Measurements from ENCODE around the gene RMND1.
"Not testable (repeated sequence)": the region's sequence is repeated elsewhere in the genome, so short reads cannot be mapped to it uniquely, and the experiment has no call there.

The RMND1 gene

GRCh38 chr6:151451417-151451949 is 443 bp downstream of the RMND1 start:
- no peak for DNase-seq

- not testable (repeated sequence) for DNase-seq
These were observed 998 bp downstream of the RMND1 start for GRCh38 chr6:151450928-151451327.

- no peak for DNase-seq
These were observed 3.3 kb downstream of the RMND1 start for GRCh38 chr6:151448623-151449022.

GRCh38 chr6:151447237-151447636 is 4.7 kb downstream of the RMND1 start:
- DNase-seq, result no peak

GRCh38 chr6:151445482-151445881 is 6.4 kb downstream of the RMND1 start:
- no peak for DNase-seq

GRCh38 chr6:151443911-151444621 is 7.9 kb downstream of the RMND1 start:
- DNase-seq, result no peak

- DNase-seq, result no peak
These were observed 8.5 kb downstream of the RMND1 start for GRCh38 chr6:151443454-151443853.

- no peak for DNase-seq
These were observed 9.6 kb downstream of the RMND1 start for GRCh38 chr6:151442371-151442770.

- no peak for DNase-seq
These were observed 10.3 kb downstream of the RMND1 start for GRCh38 chr6:151441390-151442166.

GRCh38 chr6:151440930-151441329 is 11.0 kb downstream of the RMND1 start:
- no peak for DNase-seq

- no peak for DNase-seq
These were observed 11.4 kb downstream of the RMND1 start for GRCh38 chr6:151440498-151440897.

- no peak for DNase-seq
These were observed 14.5 kb downstream of the RMND1 start for GRCh38 chr6:151437401-151437800.

GRCh38 chr6:151436802-151437201 is 15.1 kb downstream of the RMND1 start:
- no peak for DNase-seq

- DNase-seq, result no peak
These were observed 15.6 kb downstream of the RMND1 start for GRCh38 chr6:151436300-151436699.

- DNase-seq, result no peak
These were observed 17.6 kb downstream of the RMND1 start for GRCh38 chr6:151434369-151434768.

GRCh38 chr6:151432651-151433050 is 19.3 kb downstream of the RMND1 start:
- no peak for DNase-seq

GRCh38 chr6:151431337-151431736 is 20.6 kb downstream of the RMND1 start:
- no peak for DNase-seq

GRCh38 chr6:151430886-151431285 is 21.0 kb downstream of the RMND1 start:
- DNase-seq, result no peak

- no peak for DNase-seq
These were observed 23.7 kb downstream of the RMND1 start for GRCh38 chr6:151428093-151428735.

- DNase-seq, result no peak
These were observed 26.4 kb downstream of the RMND1 start for GRCh38 chr6:151425561-151425960.

- DNase-seq, result no peak
These were observed 28.9 kb downstream of the RMND1 start for GRCh38 chr6:151422981-151423380.

- no peak for DNase-seq
These were observed 34.4 kb downstream of the RMND1 start for GRCh38 chr6:151417477-151417876.

GRCh38 chr6:151414641-151415260 is 37.2 kb downstream of the RMND1 start:
- no peak for DNase-seq

All from activated CD4-positive, CD25-positive, alpha-beta regulatory T cell (primary cell).